Measurements from ENCODE around the gene PPP1R16B.

PPP1R16B gene

DNA sequence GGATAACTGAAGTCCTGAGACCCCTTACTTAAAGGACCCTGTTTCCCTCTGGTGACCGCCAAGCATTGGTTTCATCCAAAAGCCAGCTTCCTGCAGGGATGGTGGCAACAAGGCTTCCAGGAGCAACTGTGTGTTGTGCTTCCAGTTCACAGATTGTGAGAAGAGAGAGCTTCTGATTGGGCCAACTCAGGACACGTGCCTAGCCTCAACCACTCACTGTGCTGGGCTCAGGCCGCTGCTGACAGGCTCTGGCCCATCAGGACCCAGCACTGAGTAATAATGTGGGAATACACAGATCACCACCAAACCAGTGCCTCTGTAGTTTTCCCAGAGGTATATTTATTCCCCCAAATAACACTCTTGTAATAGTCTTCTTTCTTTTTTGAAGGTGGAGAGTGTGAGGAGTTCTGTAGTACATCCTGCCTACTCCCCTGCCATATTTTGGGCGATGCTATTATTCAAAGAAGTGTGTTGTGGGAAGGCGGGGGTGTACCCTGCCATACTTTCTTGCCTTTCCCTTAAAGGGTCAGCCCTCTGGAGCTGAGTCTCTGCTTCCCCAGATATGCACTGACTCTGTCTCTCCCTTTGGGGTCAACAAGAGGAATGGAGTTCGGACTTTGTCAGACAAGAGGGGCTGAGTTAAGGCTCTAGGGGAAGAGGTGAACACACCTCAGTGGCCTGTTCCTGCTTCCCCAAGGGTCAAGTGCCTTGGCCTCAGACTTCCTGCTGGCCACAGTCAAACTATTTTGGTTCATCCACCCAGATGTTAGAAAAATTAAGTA lies 23.2 kb downstream of the PPP1R16B start:
- no peak for DNase-seq

DNA sequence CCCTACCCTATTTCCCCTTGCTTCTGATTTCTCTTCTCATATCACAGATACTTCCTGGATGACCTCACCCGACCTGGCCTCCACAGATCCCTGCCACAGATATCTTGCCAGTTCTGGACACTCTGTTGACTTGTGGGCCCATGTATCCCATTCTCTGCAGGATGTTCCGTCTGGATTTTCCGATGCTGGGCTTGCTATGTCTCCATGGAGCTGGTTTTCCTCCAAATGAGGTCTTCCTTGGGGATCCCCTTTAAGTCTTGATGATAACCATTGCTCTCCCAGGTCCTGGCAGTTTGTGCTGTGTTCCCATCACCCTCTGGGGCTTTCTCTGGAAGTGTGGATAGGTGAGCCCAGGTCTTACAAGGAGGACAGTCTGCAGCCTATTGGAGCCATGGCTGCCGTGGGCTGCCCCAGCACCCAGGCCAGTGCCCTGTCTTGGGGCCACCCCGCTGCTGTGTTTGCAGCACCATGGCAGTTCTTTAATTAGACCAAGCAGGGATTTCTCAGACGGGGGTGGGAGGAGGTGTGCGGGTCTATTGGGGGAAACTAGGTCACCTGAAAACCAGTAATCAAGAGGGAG lies 23.9 kb downstream of the PPP1R16B start:
- DNase-seq, result no peak

DNA sequence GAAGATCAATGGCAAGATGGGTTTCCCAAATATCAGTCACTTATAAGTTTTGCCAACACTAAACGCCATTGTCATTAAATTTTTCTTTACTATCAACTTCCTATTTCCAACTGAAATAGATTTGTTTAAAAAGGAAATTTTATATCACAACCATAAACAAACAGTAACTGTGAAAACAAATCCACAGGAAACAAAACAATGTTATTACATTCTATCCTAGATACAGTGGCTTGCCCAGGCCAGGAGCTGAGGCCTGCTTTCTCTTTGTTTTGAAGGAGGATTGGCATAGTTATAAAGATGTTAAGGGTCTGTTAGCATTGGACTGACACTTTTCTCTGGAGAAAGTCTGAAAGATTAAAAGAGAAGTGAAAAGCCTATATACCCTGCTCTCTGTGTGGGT lies 24.9 kb downstream of the PPP1R16B start:
- no peak for DNase-seq

DNA sequence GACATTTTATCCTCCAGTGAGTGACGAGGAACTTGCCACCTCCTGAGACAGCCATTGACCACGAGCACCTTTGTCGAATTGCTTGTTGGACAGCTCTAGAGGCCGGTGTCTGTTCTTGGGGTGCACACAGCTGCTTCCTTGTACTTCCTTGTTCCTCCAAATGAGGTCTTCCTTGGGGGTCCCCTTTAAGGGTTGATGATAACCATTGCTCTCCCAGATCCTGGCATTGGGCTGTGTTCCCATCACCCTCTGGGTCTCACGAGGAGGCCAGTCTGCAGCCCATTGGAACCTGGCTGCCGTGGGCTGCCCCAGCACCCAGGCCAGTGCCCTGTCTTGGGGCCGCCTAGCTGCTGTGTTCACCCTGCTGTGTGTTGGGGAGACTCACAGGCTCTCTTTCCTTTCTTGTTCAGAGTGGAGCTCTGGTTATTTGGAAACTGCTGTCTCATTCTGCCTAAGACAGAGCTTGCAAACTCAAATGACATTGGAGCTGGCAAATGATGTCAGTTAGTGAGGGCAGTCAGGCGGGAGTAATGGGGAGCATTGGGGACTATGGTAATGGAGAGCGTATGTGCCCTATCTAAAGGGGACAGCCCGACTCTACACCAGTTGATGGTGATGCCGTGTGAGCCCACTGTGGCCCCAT lies 25.7 kb downstream of the PPP1R16B start:
- DNase-seq, result no peak

DNA sequence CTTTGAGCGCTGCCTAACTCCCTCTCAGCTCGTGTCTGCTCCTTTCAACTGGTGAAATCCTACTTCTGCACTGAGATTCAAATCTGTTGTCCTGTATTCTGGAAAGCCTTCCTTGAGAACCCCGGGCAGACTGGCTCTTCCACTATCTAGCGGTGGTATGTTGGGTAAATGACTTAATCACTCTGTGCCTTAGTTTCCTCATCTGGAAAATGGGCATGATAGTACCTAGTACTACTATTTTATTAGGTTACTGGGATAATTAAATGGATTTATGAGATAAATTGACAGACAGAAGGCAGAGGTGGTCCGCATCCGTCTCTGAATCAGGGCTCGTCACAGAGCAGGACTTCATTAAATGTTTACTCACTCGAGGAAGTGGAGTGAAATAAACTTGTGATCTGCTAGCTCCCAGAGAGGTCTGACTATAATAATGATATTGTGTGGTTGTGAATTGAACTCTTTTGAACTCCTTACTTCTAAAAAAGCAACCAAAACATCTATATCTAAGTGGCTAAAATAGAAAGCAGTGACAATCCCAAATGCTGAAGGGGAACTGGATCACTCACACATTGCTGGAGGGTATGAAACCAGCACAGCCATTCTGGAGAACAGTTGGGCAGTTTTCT lies 26.6 kb downstream of the PPP1R16B start:
- DNase-seq, result no peak

DNA sequence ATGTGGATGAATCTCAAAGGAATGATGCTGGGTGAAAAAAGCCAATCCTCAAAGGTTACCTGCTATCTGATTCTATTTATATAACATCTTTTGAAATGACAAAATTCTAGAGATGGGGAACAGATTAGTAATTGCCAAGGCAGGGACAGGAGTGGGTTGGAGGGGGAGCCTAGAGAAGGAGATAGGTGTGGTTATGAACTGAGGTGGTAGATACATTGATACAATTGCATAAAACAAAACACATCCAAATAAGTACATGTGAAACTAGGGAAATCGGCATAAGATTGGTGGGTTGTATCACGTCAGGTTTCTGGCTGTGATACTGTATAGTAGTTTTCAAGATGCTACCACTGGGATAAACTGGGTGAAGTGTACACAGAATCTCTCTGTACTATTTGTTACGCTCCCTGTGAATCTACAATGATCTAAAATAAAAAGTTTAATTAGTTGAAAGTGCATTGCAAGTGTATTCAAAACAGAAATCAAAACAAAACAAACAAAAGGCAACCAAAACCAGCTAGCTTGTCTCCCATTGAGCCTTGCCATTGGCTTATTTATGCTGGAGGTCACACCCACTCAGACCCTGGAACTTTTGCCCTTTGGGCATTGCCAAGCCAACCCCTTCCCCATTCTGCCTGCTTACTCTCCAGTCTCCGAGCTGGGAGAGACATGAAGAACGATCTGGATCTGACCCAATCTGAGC lies 27.8 kb downstream of the PPP1R16B start:
- DNase-seq, result peak in 1 of 5 donors; percentile 34

DNA sequence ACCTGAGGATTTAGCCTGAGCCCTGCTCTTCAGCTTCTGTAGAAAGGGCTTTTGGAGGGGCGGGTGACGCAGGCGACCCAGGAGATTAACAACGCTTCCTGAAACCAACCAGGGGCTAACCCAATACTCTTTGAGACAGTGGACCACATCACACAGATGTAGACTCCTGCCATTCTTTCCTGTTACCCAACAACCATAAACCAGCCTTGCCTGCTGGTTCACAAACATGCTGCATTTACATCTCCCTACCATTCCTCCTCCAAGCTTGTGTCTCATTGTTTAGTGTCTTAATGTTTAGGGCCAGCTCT lies 28.3 kb downstream of the PPP1R16B start:
- DNase-seq, result no peak

DNA sequence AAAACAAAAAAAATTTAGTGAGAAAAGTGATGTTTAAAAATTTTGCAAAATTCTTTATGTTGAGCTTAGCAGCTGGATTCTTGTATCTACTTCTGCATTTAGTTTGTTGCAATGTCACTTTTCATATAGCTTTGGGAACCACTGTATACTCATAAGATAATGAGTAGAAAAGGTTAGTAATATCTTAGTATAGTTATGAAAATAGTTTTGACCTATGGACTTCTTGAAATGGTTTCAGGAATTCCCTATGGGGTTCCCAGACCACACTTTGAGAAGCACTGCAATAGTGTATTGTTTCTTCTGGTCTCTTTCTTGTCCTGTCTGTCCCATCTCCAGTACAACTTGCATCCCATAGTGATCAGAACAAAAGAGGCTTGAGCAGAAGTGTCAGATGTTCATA lies 29.4 kb downstream of the PPP1R16B start:
- DNase-seq, result no peak

DNA sequence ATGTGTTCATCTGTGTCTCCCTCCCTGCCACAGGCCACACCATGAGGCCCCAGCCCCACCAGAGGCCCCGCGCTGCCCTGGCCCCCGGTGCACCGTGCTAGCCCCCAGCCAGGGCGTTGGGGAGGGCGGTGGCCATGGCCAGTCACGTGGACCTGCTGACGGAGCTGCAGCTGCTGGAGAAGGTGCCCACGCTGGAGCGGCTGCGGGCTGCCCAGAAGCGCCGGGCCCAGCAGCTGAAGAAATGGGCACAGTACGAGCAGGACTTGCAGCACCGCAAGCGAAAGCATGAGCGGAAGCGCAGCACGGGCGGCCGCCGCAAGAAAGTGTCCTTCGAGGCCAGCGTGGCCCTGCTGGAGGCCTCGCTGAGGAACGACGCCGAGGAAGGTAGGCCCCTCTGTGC lies 30.3 kb downstream of the PPP1R16B start:
- DNase-seq, result no peak

DNA sequence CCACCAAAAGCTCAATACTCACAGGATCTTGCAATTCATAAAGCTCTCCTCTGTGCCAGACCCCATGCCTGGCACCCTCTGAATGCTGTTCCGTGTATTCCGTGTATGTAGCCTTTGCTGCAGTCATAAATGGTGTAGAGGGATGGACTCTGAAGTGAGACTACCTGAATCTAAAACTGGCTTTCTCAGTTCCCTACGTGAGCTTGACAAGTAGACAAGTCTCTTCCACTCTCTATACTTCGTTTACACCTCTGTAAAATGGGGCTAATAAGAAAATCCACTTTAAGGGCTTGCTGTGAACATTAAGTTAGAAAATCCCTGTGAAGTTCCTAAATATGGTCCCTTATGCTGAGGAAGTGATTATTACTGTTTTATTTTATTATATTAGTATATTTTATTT lies 31.5 kb downstream of the PPP1R16B start:
- DNase-seq, result no peak

DNA sequence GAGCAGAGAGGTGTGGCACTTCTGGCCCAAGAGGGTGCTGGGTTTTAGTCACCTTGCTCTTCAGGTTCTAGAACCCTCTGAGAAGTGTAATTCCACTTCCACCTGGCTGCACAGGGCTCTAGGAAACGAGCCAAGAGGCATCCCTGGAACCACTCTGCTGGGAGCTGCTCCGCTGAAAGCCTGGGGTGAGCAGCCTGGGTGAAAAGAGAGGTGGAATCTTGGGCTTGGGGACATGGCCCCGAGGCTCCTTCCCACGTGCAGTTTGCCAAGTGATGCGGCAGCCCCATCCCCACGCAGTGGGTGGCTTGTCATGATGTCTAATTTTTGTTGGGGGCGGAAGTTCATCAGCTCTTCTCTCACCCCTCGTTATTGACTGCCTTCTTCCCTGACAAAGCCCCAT lies 32.8 kb downstream of the PPP1R16B start:
- DNase-seq, result no peak

DNA sequence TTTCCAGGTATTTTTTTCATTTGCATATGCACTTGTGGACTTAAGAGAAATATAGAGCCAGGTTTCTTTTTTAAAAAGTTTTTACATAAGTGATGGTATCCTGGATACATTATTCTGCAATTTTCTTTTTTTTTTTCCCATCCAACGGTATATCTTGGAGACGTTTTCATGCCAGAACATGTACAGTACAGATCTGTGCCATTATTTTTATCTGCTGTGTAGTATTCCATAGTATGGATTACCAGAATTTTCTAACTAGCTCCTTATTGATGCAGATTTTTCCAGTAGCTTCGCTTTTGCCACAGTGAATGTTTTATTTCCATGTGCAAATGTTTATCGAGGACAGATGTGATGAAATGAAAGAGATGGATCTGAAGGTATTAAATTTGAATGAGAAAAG lies 34.1 kb downstream of the PPP1R16B start:
- no peak for DNase-seq

DNA sequence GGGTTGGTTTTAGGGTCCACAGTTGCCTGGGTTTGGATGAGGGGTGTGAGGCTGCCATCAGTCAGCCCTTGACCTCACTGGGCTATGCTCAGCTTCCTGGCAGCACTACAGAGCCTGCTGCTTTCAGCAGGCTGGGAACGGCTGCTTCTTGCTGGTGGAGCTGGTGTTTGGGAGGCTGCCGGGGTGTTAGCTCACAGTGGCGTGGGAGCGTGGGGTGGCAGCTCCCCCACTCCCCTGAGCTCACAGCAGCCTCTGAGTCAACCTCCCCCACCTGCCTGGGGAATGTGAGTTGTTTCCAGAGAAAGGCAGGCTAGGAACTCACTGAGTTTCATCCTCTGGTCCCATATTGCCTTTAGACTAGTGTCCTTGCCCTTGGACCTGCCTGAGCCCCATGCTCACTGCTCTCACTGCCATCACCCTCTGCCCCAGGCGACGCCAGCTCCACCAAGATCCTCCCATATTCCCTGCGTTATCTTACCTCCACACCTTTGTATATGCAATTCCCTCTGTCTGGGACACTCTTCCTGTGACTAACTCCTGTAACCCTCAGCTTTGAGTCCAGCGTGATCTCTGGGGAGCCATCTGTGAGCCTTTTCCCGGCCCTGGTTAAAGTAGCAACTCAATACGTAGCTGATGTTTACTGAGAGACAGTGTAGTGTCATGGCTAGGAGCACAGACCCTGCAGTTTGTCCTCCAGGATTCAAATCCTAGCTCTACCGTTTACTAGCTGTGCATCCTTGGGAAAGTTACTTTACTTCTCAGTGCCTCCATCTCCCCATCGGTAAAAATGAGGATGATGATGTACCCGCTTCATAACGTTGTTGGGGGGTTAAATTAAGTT lies 34.8 kb downstream of the PPP1R16B start:
- DNase-seq, result peak in 1 of 5 donors; percentile 38

DNA sequence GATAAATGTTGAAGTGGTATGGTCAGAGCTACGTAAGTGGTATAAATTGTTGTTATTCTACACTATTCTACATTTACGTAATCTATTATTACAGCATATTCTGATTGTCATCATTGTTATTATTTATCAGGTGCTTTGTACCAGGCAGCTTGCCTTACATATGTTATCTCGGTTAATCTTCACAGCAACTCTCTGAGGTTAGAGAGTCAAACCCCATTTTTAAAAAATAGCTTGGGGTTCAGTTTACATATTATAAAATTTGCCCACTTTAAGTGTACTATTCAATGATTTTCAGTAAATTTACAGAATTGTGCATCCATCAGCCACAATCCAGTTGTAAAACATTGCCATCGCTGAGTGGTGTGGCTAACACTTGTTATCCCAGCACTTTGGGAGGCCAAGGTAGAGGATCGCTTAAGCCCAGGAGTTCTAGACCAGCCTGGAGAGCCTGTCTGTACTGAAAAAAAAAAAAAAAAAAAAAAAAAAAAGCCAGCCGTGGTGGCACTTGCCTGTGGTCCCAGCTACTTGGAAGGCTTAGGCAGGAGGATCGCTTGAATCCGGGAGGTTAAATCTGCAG lies 35.5 kb downstream of the PPP1R16B start:
- no peak for DNase-seq

DNA sequence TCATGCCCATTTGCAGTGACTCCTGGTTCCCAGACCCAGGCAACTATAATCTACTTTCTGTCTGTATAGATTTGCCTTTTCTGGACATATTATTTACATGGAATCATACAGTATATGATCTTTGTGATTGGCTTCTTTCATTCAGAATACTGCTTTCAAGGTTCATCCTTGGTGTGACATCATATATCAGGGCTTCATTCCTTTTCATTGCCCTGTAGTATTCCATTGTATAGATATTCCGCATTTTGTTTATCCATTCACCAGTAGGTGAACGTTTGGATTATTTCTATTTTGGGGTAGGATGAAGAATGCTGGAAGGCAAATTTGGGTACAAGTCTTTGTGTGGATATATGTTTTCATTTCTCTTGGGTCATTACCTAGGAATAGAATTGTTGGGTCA lies 36.1 kb downstream of the PPP1R16B start:
- DNase-seq, result no peak

DNA sequence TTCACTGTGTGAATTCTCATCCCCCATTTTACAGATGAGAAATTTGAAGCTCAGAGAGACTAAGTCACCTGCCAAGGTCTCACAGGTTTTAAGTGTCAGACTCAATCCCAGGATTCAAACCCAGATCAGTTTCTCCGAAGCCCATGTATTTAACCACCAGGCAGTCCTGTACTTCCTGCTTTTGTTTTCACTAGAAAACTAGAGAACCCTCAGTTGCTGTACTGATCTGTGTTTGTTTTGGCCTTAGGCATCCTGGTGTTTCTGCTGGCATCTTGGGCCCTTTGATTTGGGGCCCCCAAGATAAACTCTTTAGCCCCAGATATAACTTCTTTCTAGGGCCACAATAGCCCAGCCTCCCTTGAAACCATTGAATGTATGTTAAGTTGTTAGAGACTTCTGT lies 36.5 kb downstream of the PPP1R16B start:
- DNase-seq, result peak in 1 of 5 donors; percentile 39

DNA sequence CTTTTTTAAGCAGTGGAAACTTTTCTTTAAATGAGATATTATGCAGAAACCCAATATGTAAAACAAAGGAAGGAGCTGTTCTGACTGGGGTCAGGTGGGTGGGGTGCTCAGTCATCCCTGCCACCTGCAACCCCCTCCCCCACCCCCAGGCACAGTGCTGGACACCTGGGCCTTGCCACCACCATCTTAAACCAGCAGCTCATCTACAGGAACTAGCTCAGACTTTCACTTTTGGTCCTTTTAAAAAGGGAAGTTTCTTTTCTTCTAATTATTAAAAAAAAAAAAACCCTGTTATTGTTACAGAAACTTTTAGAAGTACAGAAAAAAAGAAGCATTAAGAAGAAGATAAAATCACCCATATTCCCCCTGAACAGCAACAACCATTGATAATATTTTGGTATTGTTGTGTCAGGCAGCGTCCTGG lies 37.1 kb downstream of the PPP1R16B start:
- peak in 2 of 5 donors; percentile 36 to 52 for DNase-seq

DNA sequence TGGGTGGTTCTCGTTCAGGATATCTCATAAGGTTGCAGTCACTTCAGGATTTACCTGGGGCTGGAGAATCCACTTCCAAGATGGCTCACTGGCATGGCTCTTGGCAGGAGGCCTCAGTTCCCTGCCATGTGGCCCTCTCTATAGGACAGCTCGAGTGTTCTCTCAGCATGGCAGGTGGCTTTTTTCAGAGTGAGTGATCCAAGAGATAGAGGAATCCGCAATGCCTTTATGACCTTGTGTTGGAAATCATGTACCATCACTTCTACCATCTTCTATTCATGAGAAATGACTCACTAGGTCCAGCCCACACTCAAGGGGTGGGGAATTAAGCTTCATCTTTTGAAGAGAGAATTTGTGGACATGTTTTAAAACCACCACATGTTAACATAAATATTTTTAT lies 37.8 kb downstream of the PPP1R16B start:
- DNase-seq, result peak in 1 of 5 donors; percentile 35

DNA sequence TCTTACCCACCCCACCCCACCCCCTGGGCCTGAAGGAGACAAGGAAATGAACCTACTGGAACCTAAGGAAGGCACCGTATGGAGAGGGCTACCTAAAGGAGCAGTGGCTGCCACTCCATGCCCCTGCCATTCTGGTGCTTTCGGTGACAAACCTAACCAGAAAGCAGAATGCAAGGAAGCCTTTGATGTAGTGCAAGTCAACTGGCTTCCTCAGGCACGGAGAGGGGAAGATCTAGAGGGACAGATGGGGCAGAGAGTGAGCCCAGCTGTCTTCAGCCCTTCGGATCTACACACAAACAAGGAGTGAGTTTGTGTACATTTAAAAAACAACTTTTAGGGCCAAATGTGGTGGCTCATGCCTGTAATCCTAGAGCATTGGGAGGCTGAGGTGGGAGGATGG lies 39.5 kb downstream of the PPP1R16B start:
- DNase-seq, result peak in 1 of 5 donors; percentile 29

DNA sequence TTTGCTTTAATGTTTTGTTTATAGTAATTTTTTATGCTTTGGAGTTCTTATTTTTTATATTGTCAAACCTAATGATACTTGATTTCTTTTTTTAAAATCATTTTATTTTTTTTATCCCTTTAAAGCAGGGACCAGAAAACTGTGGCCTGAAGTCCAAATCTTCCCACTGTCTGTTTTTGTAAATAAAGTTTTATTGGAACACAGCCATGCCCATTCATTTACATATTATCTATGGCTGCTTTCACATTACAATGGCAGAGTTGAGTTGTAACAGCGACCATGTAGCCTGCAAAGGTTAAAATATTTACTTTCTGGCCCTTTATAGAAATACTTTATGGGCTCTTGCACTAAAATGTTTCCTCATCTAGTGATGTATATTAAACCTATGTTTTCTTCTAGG lies 42.3 kb downstream of the PPP1R16B start:
- no peak for DNase-seq

DNA sequence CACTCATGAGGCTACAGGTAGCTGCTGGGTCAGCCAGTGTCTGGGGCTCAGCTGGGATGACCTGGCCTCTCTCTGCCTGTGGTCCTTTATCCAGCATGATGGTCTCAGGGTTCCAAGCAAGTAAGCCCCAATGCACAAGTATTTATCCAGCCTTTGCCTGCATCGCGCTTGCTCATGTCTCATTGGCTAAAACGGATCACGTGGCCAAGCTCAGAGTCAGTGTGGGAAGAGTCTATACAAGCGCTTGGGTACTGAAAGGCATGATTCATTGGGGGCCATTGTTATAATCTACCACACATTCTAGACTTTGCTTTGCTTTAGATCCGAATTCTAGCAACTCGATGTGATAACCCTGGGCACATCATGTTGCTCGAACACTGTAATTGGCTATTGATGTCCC lies 48.3 kb downstream of the PPP1R16B start:
- DNase-seq, result no peak

DNA sequence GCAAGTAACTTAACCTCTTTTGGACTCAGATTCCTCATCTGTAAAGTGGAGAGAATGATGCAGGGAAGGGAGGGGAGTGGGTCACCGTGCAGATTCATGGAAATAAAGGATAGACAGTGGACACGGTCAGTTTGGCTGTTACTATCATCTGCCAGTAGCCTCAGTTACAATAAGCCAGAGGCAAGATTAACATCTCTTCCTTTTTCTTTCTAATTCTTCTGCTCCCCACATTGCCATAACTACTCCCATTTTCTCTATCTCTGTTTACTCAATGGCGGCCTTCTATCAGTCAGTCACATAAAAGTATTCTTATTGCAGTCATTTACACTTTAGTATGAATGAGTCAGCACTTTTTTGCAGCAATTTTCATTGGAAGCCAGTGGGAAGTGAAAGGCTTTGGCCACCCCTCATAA lies 49.2 kb downstream of the PPP1R16B start:
- no peak for DNase-seq
